Astrocyte (in vitro differentiated cells and primary cell): ENCODE data around the gene EPB41L4B. TPM values are rescaled to one million over a fixed set of nuclear protein-coding genes. Genes with fewer than 3 reads are reported as not detected.

Experiments
- DNase-seq: peaks from one replicate; pipeline ENCODE4 v3.0.0-alpha.2; 2010; ENCODE audit warnings: low read depth
- FAIRE-seq: peaks from 2 replicates; lab custom pipeline; 2011; peaks lifted over from hg19 to GRCh38; lab: Jason Lieb, UNC
- H2AFZ ChIP-seq: 2 replicates; pipeline ENCODE4 v1.6.0; 2012; ENCODE audit warnings: low read depth, low read length, inconsistent platforms
- H3K27ac ChIP-seq: 2 replicates; pipeline ENCODE4 v1.5.1; 2011; ENCODE audit warnings: low read depth, low read length, inconsistent platforms
- H3K27me3 ChIP-seq: 2 replicates; pipeline ENCODE4 v1.6.0; 2011; ENCODE audit warnings: low read length, inconsistent platforms; ENCODE audit not compliant: insufficient read depth
- H3K36me3 ChIP-seq: 2 replicates; pipeline ENCODE4 v1.5.1; 2011; ENCODE audit warnings: low read length, inconsistent platforms; ENCODE audit not compliant: insufficient read depth
- H3K4me1 ChIP-seq: 2 replicates; pipeline ENCODE4 v1.5.1; 2011; ENCODE audit warnings: low read length, inconsistent platforms; ENCODE audit not compliant: insufficient read depth
- H3K4me2 ChIP-seq: 2 replicates; pipeline ENCODE4 v1.6.0; 2012; ENCODE audit warnings: low read length, inconsistent platforms
- H3K4me3 ChIP-seq: 2 replicates; pipeline ENCODE4 v1.5.1; 2011; ENCODE audit warnings: low read depth, mild to moderate bottlenecking, low read length, inconsistent platforms; ENCODE audit not compliant: insufficient read depth
- H3K79me2 ChIP-seq: 2 replicates; pipeline ENCODE4 v1.6.0; 2012; ENCODE audit warnings: mild to moderate bottlenecking, low read length, inconsistent platforms; ENCODE audit not compliant: insufficient read depth
- H3K9ac ChIP-seq: 2 replicates; pipeline ENCODE4 v1.6.0; 2012; ENCODE audit warnings: mild to moderate bottlenecking, low read length, inconsistent platforms
- H3K9me3 ChIP-seq: 2 replicates; pipeline ENCODE4 v1.5.1; 2012; ENCODE audit warnings: low read depth, mild to moderate bottlenecking, low read length, inconsistent platforms; ENCODE audit not compliant: insufficient read depth
- H4K20me1 ChIP-seq: 2 replicates; pipeline ENCODE4 v1.6.0; 2012; ENCODE audit warnings: low read length, inconsistent platforms; ENCODE audit not compliant: insufficient read depth
- H3K27ac Mint-ChIP-seq: one replicate; pipeline ENCODE4 v1.8.0; 2021; ENCODE audit warnings: mild to moderate bottlenecking, mixed read lengths; ENCODE audit not compliant: unreplicated experiment
- H3K27me3 Mint-ChIP-seq: one replicate; pipeline ENCODE4 v1.8.0; 2021; ENCODE audit warnings: low read depth, mixed read lengths; ENCODE audit not compliant: unreplicated experiment
- H3K36me3 Mint-ChIP-seq: one replicate; pipeline ENCODE4 v1.8.0; 2021; ENCODE audit warnings: low read depth, mixed read lengths; ENCODE audit not compliant: unreplicated experiment
- H3K4me1 Mint-ChIP-seq: one replicate; pipeline ENCODE4 v1.8.0; 2021; ENCODE audit warnings: low read depth, mixed read lengths; ENCODE audit not compliant: unreplicated experiment
- H3K4me3 Mint-ChIP-seq: one replicate; pipeline ENCODE4 v1.8.0; 2021; ENCODE audit warnings: mild to moderate bottlenecking, moderate library complexity, mixed read lengths; ENCODE audit not compliant: unreplicated experiment
- H3K9me3 Mint-ChIP-seq: one replicate; pipeline ENCODE4 v1.8.0; 2021; ENCODE audit warnings: mild to moderate bottlenecking, mixed read lengths; ENCODE audit not compliant: unreplicated experiment
- EZH2 ChIP-seq: IDR thresholded peaks from 2 replicates; pipeline ENCODE4 v1.6.1; 2012; ENCODE audit warnings: mild to moderate bottlenecking, low read length, inconsistent platforms; ENCODE audit not compliant: insufficient read depth
- total RNA-seq: library from RNA; stranded (reverse); gene quantifications from 2 replicates; pipeline ENCODE4 v1.2.1, GENCODE V29; 2021
- TF ChIP-seq, protein P1 (sequence below): IDR thresholded peaks from 2 replicates; pipeline ENCODE4 v1.5.1; 2011; ENCODE audit warnings: low read depth, mild to moderate bottlenecking, inconsistent platforms, low read length, moderate library complexity; ENCODE audit not compliant: insufficient read depth

Gene EPB41L4B
- total RNA-seq, 1 donor from 2014 or later: 2.0 TPM

DNA sequence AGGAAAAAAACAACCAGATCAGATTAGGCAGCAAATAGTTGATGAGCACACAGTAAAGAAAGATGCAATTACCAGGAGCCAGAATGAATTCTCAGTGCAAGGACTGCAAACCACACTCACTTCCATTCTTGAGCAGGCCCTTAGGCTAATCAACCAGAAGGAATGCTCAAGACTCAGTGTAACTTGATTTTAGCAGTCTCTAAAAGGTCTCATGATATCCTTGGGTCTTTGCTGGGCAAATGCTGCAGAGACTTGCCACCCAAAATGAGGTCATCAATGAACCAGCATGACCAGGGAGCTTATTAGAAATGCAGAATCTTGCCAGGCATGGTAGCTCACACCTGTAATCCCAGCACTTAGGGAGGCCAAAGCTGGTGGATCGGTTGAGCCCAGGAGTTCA is 181.0 kb downstream of the EPB41L4B start:
- Mint-ChIP-seq H3K36me3 (no peaks in the 10 kb centered on the region), H3K27me3 (peaks cover 3% of the 10 kb centered on the region), H3K4me3 (no peak overlapping the region), H3K4me1 (no peaks in the 10 kb centered on the region), H3K27ac (no peak overlapping the region), H3K9me3 (no peaks in the 10 kb centered on the region)
- FAIRE-seq (no peak), DNase-seq (no peak)
- Histone ChIP-seq H4K20me1 (no peaks in the 10 kb centered on the region), H3K27me3 (no peaks in the 10 kb centered on the region), H3K79me2 (no peaks in the 10 kb centered on the region), H2AFZ (no peak overlapping the region), H3K4me1 (no peaks in the 10 kb centered on the region), H3K4me3 (no peak overlapping the region), H3K9me3 (no peaks in the 10 kb centered on the region), H3K36me3 (no peaks in the 10 kb centered on the region), H3K27ac (no peak overlapping the region), H3K4me2 (no peak overlapping the region), H3K9ac (no peak overlapping the region)
- TF ChIP-seq, protein P1, sequence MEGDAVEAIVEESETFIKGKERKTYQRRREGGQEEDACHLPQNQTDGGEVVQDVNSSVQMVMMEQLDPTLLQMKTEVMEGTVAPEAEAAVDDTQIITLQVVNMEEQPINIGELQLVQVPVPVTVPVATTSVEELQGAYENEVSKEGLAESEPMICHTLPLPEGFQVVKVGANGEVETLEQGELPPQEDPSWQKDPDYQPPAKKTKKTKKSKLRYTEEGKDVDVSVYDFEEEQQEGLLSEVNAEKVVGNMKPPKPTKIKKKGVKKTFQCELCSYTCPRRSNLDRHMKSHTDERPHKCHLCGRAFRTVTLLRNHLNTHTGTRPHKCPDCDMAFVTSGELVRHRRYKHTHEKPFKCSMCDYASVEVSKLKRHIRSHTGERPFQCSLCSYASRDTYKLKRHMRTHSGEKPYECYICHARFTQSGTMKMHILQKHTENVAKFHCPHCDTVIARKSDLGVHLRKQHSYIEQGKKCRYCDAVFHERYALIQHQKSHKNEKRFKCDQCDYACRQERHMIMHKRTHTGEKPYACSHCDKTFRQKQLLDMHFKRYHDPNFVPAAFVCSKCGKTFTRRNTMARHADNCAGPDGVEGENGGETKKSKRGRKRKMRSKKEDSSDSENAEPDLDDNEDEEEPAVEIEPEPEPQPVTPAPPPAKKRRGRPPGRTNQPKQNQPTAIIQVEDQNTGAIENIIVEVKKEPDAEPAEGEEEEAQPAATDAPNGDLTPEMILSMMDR: no peak
- TF ChIP-seq EZH2: no peak

DNA sequence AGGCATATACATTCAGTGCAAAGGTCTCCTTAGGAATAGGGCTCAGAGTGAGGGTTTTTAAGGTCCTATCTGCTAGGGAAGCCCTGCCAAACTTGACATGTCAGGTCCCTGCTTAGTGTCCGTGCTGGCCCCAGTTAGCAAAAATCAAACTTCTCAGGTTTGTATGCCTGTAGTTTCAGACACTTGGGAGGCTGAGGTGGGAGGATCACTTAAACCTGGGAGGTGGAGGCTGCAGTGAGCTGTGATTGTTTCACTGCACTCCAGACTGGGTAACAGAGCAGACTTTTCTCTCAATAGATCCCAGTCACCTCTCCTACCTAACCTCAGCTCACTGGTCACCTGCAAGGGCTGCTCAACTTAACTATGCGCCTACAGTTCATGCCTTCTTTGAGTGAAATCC is 182.4 kb downstream of the EPB41L4B start:
- no peak overlapping the region for H3K27ac Mint-ChIP-seq
- FAIRE-seq: no peak

DNA sequence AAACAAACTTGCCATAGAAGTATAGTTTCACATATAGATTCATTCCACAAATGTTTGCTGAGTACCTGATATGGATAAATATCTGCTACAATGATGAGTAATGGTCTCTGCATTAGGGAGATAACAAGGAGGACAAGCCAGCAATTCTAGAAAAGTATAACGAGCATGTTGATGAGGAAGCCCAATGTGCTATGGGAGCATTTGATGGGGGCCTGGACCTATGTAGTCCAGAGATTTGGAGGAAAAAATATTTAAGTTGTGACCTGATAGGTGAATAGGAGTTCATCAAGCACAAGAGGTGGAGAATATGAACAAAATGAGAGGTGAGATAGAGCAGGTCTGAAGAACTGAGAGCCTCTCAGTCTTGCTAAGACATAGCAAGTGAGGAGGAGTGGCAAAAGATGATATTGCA is 186.7 kb downstream of the EPB41L4B start:
- FAIRE-seq (no peak), DNase-seq (no peak)
- Mint-ChIP-seq H3K27ac (no peak overlapping the region), H3K9me3 (no peaks in the 10 kb centered on the region), H3K4me1 (no peaks in the 10 kb centered on the region), H3K27me3 (peaks cover 3% of the 10 kb centered on the region), H3K4me3 (no peak overlapping the region), H3K36me3 (no peaks in the 10 kb centered on the region)
- Histone ChIP-seq H3K4me2 (no peak overlapping the region), H3K79me2 (no peaks in the 10 kb centered on the region), H3K27me3 (no peaks in the 10 kb centered on the region), H3K9ac (no peak overlapping the region), H3K4me1 (no peaks in the 10 kb centered on the region), H2AFZ (no peak overlapping the region), H3K36me3 (no peaks in the 10 kb centered on the region), H3K9me3 (no peaks in the 10 kb centered on the region), H3K4me3 (no peak overlapping the region), H4K20me1 (no peaks in the 10 kb centered on the region), H3K27ac (no peak overlapping the region)
- no peak for TF ChIP-seq EZH2
- TF ChIP-seq, protein P1: no peak

More for the DNA sequence above, 182.4 kb downstream of the EPB41L4B start:
- no peak for DNase-seq
- Mint-ChIP-seq H3K9me3 (no peaks in the 10 kb centered on the region), H3K27me3 (peaks cover 3% of the 10 kb centered on the region), H3K4me3 (no peak overlapping the region), H3K4me1 (no peaks in the 10 kb centered on the region), H3K36me3 (no peaks in the 10 kb centered on the region)
- H3K79me2 ChIP-seq: no peaks in the 10 kb centered on the region
- TF ChIP-seq, protein P1: no peak
- TF ChIP-seq EZH2: no peak
- no peaks in the 10 kb centered on the region for H4K20me1 ChIP-seq
- H3K27me3 ChIP-seq: no peaks in the 10 kb centered on the region
- no peak overlapping the region for H3K9ac ChIP-seq
- no peaks in the 10 kb centered on the region for H3K4me1 ChIP-seq
- H3K36me3 ChIP-seq: no peaks in the 10 kb centered on the region
- H3K4me3 ChIP-seq: no peak overlapping the region
- H3K9me3 ChIP-seq: no peaks in the 10 kb centered on the region
- no peak overlapping the region for H3K27ac ChIP-seq
- no peak overlapping the region for H2AFZ ChIP-seq
- no peak overlapping the region for H3K4me2 ChIP-seq
